IPS DF 19.7 (cell line): ENCODE data around the gene CDH23.

Experiments used
- DNase-seq: peaks from one replicate; pipeline ENCODE4 v3.0.0-alpha.2; 2013; ENCODE audit warnings: low read depth, low spot score

Gene CDH23

DNA sequence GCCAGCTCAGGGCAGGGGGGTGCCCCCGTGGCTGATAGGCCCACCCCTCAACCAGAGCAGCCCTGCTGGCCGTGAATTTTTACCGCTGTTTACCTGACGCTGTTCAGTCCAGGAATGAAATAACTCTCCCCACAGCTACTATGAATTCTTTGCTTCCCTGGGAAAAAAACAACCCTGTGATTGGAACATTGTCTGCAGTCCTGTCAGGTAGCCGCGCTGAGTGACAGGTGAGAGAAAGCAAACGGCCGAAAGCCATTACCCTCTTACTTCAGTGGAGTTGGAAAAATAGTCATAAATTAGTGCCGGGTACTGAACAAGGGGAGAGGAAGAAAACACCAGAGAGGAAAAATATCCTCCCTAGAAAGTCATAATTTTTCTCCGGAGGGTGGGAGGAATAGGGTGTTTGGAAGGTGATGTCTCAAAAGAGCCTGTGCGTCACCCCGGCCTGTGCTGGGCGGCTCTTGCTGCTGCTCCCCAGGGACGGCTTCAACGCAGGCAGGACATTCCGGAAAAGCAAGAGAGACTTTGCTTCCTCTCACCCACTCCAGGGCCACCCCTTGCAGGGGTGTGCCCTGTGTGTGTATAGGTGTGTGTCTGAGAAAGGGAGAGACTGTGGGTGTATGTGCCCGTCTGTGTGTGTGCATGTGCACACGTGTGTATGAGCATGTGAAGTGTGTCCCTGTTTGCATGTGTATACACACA lies 69.0 kb downstream of the CDH23 start:
- DNase-seq, result no peak

DNA sequence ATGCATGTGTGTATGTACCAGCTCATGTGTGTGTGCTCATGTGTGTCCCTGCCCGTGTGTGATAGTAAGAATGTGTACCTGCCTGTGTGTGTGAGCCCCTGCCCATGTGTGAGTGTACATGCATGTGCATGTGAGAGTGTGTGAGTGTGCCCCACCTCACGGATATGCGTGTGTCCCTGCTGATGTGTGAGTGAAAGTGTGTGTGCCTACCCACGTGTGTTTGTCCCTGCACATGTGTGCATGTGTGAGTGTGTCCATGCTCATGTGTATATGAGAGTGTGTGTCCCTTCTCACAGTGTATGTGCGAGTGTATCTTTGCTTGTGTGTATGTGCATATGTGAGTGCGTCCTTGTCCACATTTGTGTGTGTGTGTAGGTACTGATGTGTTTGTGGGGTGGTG lies 69.6 kb downstream of the CDH23 start:
- DNase-seq, result no peak

DNA sequence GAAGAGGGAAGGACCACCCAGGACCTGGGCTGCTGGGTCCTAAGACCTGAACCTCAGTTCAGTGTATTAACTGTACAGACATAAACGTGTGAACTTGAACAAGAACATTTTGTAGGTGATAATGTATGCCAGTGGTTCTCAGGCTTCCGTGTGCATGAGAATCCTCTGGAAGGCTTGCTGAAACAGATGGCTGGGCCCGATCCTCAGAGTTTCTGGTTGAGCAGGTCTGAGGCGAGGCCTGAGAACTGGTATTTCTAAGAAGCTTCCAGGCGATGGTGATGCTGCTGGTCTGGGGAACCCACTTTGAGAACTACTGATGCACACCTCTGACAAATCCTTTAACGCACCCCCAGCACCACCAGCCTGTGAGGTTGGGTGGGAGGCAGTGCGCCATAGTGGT lies 70.4 kb downstream of the CDH23 start:
- no peak for DNase-seq

DNA sequence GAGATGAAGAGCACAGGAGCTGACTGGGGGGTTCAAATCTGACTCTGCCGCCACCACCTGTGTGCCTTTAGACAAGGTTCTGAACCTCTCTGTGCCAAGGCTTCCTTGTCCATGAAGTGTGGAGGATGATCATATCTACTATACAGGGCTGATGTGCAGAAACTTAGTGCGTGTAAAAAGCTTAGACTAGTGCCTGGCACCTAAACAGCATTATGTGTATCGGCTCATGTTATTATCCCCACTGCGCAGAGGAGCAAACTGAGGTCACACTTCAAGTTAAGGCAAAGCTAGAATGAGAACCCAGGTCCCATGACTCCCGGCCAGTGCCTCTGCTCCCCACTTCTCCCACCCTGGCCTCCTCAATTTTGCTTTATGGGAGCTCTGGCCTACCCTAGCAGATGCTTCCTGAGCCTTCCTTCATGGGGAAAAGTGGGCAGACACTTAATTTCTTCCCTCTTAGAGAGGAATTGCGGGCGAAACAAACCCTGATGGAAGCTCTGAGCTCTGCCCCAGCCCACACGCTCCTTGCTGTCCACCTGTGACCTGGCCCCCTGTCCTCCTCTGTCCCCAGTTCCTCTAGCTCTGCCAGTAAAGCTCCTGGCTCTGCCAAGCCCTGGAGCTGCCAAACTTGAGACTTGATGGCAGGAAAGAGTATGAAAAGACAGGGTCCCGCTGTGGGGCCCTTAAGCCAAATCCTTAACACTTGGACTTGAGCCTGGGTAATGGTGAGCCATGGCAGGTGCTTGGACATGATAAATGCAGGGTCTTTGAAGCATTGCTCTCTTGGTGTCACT lies 71.0 kb downstream of the CDH23 start:
- no peak for DNase-seq

DNA sequence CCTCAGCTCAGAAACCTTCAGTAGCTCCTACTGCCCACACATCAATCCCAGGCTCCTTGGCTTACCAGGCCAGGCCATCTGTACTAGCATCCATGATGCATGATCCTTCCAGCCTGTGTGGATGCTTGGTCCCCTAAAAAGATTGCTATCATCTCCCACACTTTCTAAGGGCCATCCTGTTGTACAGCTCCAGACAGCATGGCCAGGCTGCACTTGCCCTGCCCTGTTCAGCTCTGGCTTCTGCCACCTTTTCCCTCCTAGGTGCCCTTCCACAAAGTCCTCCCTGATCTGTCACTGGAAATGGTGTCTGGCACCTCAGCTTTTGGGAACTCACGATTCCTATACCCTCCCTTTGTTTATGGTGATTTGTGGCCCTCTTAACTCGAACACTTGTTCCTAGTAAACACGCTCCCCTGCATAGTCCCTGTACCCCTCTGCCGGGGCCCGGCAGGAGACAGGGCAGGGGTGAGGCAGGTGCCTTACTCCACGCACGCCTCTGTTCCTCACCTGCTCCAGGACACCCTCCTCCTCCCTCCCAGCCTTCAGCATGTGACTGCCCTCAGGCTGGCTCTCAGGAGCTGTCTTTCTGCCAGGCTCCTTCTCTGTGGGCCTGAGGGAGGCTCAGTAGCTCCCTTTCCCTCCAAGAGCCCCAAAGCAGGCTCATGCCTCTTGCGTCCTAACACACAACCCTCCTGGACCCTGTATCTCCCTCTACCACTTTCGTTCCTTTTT lies 71.8 kb downstream of the CDH23 start:
- DNase-seq, result no peak

GRCh38 chr10:71471006-71471405 lies 74.3 kb downstream of the CDH23 start:
- no peak for DNase-seq

DNA sequence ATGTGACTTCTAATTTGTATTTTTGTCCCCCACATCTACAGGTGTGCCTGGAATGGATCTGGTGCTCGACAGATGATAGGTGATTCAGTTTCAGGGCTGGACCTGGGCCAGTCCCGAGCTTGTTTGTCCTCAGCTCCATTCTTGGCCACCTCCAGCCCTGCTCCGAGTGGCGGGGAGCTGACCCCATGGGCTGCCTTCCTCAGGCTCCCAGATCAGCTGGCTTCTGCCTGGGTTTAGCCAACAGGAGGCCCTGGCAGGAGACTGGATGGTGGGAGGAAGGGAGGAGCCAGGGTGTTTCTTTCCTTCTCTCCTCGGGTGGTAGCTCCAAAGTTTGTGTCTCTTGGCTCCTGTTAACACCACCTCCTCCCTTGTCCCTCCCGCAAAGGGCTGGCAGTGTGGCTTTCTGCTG lies 75.2 kb downstream of the CDH23 start:
- DNase-seq, result no peak

DNA sequence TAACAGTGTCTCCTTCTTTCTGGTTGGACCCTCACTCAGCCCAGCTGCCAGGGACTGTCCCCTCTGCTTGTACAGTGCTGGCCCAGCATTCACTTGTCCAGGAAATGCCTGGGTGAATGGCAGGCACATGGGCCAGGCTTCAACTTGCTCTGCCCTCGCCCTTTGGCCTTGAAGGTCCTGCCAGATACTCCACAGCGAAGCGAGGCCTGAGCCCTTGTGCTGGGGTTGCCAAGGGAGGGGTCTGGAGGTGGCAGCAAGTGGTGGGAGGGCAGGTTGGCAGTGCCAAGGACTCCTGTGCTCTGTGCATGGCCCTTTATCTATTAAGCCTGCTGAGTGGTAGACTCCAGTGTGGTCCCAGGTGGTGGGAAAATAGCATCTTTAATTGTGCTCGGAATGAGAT lies 75.7 kb downstream of the CDH23 start:
- no peak for DNase-seq

GRCh38 chr10:71472912-71473311 lies 76.2 kb downstream of the CDH23 start:
- DNase-seq, result no peak

DNA sequence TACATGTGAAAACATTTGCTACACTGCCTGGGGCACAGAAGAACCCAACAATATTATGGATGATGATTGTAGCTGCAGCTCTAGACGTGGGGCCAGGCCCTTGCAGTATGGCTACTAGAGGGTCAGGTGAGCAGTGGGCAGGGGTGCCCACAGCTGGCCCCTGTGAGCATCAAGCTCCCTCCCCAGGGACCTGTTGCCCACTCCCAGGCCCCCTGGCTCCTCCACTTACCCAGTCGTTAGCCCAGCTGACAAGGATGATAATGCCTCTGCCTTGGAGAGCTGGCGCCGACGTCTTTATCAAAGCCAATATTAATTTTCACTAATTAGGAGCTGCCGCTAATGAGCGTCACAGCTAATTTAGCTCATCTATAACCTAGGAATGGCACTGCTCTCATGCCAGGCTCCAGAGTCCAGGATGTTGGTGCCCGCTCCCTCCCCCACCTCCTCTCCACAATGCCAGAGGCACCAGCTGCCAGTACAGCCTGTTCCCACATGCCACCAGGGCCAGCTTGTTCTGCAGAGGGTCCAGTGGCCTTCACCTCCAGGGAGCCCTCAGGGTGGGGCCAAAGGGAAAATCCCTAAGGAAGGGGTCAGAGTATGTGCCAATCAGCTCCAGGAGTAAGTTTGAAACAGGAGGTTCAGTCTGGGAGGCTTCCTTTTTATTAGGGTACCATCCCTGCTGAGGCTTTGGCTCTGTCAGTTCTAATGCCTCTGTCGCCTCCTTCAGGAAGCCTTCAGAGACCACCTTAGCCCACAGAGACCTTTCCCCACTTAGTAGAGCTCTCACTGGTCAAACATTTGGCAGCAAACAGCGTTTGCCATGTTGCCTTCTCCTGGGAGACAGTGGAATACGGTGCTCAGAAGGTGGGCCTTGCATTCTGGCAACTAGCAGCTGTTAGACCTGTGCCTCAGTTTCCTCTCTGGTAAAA lies 77.2 kb downstream of the CDH23 start:
- DNase-seq, result no peak

GRCh38 chr10:71474702-71475242 lies 78.1 kb downstream of the CDH23 start:
- no peak for DNase-seq

DNA sequence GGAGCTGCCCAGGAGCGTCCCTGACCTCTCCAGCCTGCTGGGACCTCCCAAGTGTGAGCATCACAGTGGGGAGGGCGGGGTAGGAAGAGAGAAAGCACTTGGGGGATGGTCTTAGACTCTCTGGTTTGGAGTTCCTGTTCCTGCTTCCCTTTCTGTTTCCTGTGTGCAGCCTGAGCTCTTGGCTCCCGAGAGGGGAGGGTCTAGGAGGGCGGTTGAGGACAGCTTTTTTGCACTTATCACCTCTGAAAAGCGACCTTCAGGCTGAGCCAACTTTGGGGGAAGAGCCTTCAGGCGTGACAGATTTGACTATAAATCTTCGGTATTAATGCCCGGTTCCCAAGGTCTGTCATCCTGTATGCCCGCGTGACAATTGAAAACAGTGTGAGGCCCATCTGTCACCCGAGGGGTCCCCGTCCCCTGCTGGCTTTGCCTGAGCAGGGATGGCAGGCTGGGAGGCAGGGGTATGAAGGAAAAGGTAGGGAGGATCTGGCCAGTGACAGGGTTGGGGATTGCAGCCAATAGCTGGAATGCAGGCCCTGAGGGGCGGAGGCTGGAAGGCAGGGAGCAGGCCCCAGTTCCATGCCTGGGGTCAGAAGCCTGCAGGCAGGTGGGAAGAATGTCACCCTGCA lies 78.6 kb downstream of the CDH23 start:
- no peak for DNase-seq

GRCh38 chr10:71476228-71477011 lies 79.7 kb downstream of the CDH23 start:
- no peak for DNase-seq

- DNase-seq, result no peak
These were observed 81.5 kb downstream of the CDH23 start for GRCh38 chr10:71478173-71478572.

GRCh38 chr10:71478813-71479365 lies 82.2 kb downstream of the CDH23 start:
- DNase-seq, result no peak

- DNase-seq, result no peak
These were observed 83.1 kb downstream of the CDH23 start for GRCh38 chr10:71479831-71480230.

GRCh38 chr10:71480662-71481061 lies 83.9 kb downstream of the CDH23 start:
- DNase-seq, result no peak

DNA sequence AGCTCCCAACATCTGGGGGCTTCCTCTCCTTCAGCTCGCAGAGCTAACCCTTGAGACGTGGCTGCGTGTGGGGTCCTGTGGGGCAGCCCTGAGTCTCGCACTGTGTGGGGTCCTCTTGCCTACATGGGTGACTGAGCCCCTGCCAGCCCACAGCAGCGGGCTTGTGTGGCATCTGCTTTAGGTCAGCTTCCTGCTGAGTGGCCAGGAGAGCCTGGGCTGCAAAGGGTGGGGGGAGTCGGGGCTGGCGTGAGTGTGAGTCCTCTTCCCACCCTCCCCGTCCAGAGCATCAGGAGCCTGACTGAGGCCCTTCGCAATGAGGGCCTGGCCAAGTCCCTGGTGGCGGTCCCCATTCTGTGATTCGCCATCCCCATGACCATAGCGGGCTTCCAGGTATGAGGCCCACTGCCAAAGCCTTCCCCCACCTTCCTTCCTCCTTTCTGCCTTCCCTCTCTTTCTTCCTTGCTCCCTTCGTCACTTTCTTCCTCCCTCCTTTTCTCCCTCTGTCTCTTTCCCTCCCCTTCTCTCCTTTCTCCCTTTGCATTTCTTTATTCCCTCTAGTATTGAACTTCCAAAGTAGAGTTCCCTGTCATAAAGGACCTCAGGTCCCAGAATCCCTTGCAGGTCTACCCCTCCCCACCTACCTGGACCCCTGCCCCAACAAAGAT lies 85.2 kb downstream of the CDH23 start:
- no peak for DNase-seq

DNA sequence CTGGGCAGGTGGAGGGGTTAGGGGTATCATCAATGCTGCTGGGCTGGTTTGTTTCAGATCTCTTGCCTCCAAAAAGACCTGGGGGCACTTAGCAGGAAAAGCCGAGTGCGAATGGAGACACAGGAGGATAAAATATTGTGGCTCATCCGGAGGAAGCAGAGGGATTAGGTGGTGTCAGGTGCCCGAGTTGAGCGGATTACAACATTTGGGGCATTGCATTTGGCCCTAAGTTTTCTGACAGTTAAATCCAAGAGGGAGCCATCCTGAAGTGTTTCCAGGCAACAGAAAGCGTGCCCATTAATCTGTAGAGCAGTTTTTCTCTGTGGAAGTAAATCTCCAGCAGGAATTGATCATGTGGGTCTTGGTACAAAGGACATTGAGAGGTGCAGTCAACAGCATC lies 85.9 kb downstream of the CDH23 start:
- no peak for DNase-seq
